GM21447 (cell line): ENCODE results near the gene CSMD2.

Experiments used
- ATAC-seq: cut with Tn5 transposase; IDR thresholded peaks from one replicate; pipeline ENCODE4 v1.9.1; 2021; ENCODE audit not compliant: unreplicated experiment

Gene CSMD2

DNA sequence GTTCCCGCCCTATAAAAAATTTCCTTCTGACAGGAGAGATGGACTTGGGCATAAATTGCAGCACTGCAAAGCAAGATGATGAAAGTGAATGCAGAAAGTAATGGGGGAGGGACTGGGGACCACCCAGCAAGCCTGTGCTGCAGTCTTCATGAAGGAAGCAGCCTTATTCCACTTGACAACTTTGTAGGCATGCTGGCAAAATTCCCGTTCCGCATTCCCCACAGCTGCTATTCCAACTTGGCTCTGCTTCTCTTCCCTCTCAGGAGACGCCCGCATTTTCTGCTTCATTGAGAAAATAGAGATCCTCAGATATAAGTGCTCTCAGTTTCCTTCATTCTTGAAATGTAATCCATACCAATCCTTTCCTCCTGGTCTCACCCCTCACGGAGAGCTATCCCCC lies 298.7 kb downstream of the CSMD2 start:
- ATAC-seq, result no peak

DNA sequence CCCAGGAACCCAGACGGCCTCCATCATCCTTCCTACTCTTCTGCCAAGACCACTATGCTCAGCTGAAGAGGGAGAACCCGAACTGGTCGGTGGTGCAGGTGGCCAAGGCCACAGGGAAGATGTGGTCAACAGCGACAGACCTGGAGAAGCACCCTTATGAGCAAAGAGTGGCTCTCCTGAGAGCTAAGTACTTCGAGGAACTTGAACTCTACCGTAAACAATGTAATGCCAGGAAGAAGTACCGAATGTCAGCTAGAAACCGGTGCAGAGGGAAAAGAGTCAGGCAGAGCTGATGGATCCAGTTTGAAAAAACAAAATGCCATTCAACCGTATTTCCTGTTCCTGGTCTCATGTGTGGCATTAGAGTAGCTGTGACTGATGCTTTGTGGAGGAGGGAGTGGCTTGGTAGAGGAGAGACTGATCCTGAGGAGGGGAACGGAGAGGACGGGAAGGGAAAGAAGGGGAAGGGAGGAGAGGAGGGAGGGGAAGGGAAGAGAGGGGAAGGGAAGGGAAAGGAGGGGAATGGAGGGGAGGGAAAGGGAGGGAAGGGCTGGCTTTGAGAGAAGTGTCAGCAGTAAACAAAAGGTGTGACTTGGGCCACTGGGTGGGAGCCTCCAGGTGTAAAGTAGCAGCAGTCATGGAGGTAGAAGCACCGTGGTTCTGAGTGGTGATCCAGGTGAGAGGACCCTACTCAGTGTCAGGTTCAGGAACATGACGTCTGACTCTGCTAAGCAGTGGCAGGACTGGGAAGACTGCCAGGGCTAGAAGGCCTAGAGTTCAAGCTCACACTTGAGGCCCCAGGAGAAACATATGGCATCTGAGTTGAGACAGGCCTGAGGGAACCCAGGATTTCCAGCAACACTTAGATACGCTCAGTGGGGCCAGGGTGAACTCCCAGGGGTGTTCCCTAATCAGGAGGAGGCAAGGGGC lies 300.3 kb downstream of the CSMD2 start:
- ATAC-seq, result no peak

DNA sequence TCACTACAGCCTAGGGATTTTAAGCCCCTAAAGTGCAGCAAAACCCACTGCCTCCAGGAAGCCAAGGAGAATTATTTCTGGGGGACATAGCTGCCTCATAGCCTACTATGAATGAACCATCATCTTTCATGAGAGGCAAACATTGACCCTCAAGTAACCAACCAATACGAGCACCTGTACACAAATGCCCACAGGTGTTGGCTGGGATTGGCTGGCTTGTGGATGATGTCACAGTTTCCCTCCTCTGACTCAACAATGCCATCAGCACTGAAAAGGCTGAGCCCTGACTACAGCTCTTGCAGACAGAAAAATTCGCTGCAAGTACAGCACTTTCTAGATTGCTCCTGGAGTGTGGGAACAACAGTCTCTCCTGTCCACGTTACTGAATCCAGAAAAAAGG lies 301.3 kb downstream of the CSMD2 start, which contains the start of gene HMGB4:
TSS of gene HMGB4 (plus strand) at position 301 of the 400 bp plus-strand sequence. CDS start 113 bp downstream, outside the sequence.
- ATAC-seq, result no peak

- no peak for ATAC-seq
Observed at GRCh38 chr1:33860671-33861070, 304.4 kb downstream of the CSMD2 start.

- no peak for ATAC-seq
Observed at GRCh38 chr1:33854091-33854490, 310.9 kb downstream of the CSMD2 start.

DNA sequence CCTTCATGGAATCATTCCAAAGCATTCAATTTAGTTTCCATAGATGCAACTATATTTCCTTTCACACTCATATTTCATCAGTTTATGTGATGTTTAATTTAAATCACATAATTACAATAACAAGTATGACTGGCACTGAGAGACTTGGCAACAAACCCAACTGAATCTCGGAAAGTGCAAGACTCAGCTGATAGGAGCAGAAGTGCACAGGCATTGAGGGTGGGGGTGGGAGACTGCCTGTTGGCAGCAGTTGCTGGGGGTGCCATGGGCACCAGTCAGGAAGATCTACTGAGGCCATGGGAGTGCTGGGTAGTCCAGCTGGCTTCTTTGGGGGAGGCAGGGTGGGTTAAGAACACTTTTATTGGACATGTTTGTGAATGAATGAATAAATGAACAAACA lies 311.6 kb downstream of the CSMD2 start:
- no peak for ATAC-seq

GRCh38 chr1:33852711-33853110 lies 312.3 kb downstream of the CSMD2 start:
- no peak for ATAC-seq

DNA sequence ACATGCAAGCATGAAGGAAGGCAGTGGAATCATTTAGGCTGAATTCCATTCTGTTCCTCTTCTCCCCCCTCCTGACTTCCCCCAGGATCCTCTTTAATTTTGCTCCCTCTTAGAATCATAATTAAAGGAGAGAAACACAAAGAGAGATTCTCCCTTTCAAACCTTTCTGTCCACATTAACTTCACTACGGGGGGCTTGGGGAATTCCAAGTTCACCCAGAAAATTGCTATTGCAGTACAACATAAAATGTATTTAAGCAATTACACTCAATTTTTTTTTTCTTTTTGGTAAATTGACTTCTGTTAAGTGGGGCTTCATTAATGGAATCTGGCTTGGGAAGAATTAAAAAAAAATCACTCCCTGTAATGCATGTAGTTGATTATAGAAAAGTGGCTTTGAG lies 314.5 kb downstream of the CSMD2 start:
- ATAC-seq, result no peak

DNA sequence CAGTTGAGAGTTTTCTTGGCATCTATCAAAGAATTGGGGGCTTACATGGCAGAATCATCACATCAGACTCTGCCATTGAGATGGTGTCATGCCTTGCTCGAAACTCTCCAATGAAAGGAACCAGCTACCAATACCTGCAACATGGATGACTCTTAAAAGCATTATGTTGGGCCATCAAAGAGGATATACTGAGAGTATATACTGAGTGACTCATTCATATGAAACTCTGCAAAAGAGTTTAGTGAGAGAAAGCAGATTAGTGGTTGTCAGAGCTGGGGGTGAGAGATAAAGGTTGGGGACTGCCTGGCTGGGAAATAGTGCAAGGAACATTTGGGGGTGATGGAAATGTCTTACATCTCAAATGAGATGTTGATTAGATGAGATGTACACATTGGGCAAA lies 315.8 kb downstream of the CSMD2 start:
- no peak for ATAC-seq

- ATAC-seq, result no peak
Observed at GRCh38 chr1:33848205-33848937, 316.7 kb downstream of the CSMD2 start.

GRCh38 chr1:33846861-33847260 lies 318.2 kb downstream of the CSMD2 start:
- no peak for ATAC-seq

- no peak for ATAC-seq
Observed at GRCh38 chr1:33844166-33844565, 320.9 kb downstream of the CSMD2 start.

DNA sequence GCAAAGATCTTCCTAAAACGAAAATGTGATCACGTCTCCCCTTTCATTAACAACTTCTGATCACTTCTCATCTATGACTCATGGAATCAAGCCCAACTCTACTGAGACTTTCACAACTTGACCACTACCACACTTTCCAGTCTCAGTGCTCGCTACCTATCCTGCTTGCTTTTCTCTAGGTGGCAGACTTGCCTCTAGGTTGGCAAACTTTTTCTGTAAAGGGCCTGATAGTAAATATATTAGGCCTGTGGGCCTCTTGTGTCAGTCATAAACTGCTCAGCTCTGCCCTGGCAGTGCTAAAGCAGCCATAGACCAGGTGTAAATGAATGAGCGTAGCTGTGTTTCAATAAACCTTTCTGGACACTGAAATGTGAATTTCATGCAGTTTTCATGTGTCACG lies 322.7 kb downstream of the CSMD2 start:
- ATAC-seq, result no peak

DNA sequence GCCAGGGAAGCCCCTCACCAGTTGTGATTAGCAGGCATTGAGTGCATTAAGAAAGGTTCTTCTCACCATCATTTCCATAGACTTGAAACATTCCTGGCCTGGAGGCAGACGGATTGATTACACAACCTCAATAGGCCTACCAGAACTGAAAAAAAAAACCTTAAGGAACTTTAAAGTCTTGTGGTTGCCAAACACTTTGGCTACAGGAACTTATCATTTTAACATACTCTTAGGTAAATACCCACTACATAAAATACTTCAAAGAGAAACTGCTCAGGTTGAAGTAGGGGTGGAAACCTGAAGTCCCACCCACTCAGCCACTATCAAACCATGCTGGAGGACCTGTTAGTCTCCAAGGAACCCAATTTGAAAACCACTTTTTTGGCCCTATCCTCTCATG lies 323.5 kb downstream of the CSMD2 start:
- no peak for ATAC-seq

- no peak for ATAC-seq
Observed at GRCh38 chr1:33837635-33838034, 327.4 kb downstream of the CSMD2 start.

GRCh38 chr1:33836911-33837310 lies 328.1 kb downstream of the CSMD2 start:
- no peak for ATAC-seq

- no peak for ATAC-seq
Observed at GRCh38 chr1:33828654-33829053, 336.4 kb downstream of the CSMD2 start.

DNA sequence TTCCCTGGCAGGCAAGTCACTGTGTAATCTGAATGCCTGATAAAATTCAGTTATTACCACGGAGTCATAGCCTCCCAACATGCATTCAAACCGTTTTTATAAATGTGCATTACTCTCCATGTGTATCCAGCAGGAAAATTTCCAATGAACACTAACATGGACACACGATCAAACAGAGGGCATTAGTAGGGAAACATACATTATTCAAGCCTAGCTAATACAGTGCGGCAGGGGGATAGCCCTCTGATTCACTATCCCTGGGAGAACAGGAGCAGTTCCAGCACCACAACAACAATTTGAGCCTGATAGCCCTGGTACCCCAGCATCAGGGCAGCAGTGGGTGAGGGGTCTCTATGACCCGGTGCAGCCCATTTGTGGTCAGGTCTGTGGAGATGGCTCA lies 337.0 kb downstream of the CSMD2 start:
- ATAC-seq, result no peak

DNA sequence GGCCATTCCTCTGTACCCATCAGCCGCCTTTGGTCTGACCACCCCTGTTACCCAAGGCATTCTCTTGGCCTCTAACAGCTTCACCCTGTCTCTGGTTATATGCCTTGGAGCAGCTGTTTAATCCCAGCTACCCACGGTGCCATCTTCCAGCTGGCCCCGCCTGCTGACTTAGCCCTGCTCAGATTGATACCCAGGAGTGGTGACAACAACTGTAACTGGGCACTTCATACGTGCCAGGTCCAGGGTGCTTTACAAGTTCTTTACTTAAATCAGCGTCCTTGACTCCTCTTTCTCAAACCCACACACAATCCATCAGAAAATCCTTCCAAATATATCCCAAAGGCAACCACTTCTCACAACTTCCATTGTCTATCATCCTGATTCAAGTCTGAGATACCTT lies 338.3 kb downstream of the CSMD2 start:
- ATAC-seq, result no peak

- ATAC-seq, result no peak
Observed at GRCh38 chr1:33826311-33826710, 338.7 kb downstream of the CSMD2 start.

- ATAC-seq, result no peak
Observed at GRCh38 chr1:33825506-33825905, 339.5 kb downstream of the CSMD2 start.

- no peak for ATAC-seq
Observed at GRCh38 chr1:33824971-33825370, 340.1 kb downstream of the CSMD2 start.
